DMS53 (cell line): ENCODE data around the gene ZBTB42.

ENCODE experiments used
- DNase-seq: peaks from one replicate; lab custom pipeline; 2025; lab: John Stamatoyannopoulos, UW

ZBTB42 gene

GRCh38 chr14:104795781-104796686 lies 4.9 kb upstream of the ZBTB42 start:
- peak; percentile 79 for DNase-seq

GRCh38 chr14:104796687-104797081 lies 4.2 kb upstream of the ZBTB42 start:
- DNase-seq: no peak

GRCh38 chr14:104797115-104798044 lies 3.5 kb upstream of the ZBTB42 start:
- DNase-seq: peak; percentile 88

- no peak for DNase-seq
Measured at GRCh38 chr14:104798300-104799243, 2.3 kb upstream of the ZBTB42 start.

- no peak for DNase-seq
Measured at GRCh38 chr14:104799244-104800014, 1.5 kb upstream of the ZBTB42 start.

- DNase-seq: peak; percentile 85
Measured at GRCh38 chr14:104800015-104800770, 708 bp upstream of the ZBTB42 start.

GRCh38 chr14:104801520-104802393 lies 856 bp downstream of the ZBTB42 start:
- no peak for DNase-seq

- DNase-seq: no peak
Measured at GRCh38 chr14:104802394-104803184, 1.7 kb downstream of the ZBTB42 start.

- DNase-seq: no peak
Measured at GRCh38 chr14:104803280-104803911, 2.5 kb downstream of the ZBTB42 start.

GRCh38 chr14:104803912-104804410 lies 3.1 kb downstream of the ZBTB42 start:
- DNase-seq: peak; percentile 20

GRCh38 chr14:104804481-104805325 lies 3.8 kb downstream of the ZBTB42 start:
- DNase-seq: no peak

GRCh38 chr14:104805326-104805678 lies 4.4 kb downstream of the ZBTB42 start:
- peak; percentile 37 for DNase-seq

GRCh38 chr14:104805941-104806624 lies 5.2 kb downstream of the ZBTB42 start:
- DNase-seq: peak; percentile 23

- no peak for DNase-seq
Measured at GRCh38 chr14:104806625-104807465, 5.9 kb downstream of the ZBTB42 start.

- no peak for DNase-seq
Measured at GRCh38 chr14:104808456-104808855, 7.6 kb downstream of the ZBTB42 start.
